H9 (cell line): Measurements from ENCODE around the gene RCOR3. TPM values are rescaled to one million over a fixed set of nuclear protein-coding genes. Genes with fewer than 3 reads are reported as not detected.

Source experiments
- DNase-seq: peaks from one replicate; pipeline ENCODE4 v3.0.0-alpha.2; 2017
- H2AFZ ChIP-seq: one replicate; pipeline ENCODE4 v1.6.1; 2013; ENCODE audit warnings: mild to moderate bottlenecking, low read length, control low read depth, moderate library complexity
- H2AK5ac ChIP-seq: 2 replicates; pipeline ENCODE4 v1.6.1; 2013; ENCODE audit warnings: low read length, control low read depth, mixed read lengths; ENCODE audit not compliant: insufficient read length
- H2BK120ac ChIP-seq: one replicate; pipeline ENCODE4 v1.6.1; 2013; ENCODE audit warnings: low read depth, mild to moderate bottlenecking, low read length, control low read depth, inconsistent platforms; ENCODE audit not compliant: poor library complexity, severe bottlenecking
- H2BK12ac ChIP-seq: 2 replicates; pipeline ENCODE4 v1.6.1; 2013; ENCODE audit warnings: low read length, control low read depth, mixed read lengths, low read depth; ENCODE audit not compliant: insufficient read length
- H2BK15ac ChIP-seq: 2 replicates; pipeline ENCODE4 v1.6.1; 2013; ENCODE audit warnings: low read depth, low read length, control low read depth
- H2BK20ac ChIP-seq: one replicate; pipeline ENCODE4 v1.6.1; 2013; ENCODE audit warnings: low read depth, mild to moderate bottlenecking, low read length, control low read depth, inconsistent platforms; ENCODE audit not compliant: poor library complexity, severe bottlenecking
- H2BK5ac ChIP-seq: 2 replicates; pipeline ENCODE4 v1.6.1; 2013; ENCODE audit warnings: low read length, control low read depth, mixed read lengths; ENCODE audit not compliant: insufficient read length
- H3K14ac ChIP-seq: 2 replicates; pipeline ENCODE4 v1.6.1; 2013; ENCODE audit warnings: low read length, control low read depth; ENCODE audit not compliant: insufficient read depth
- H3K18ac ChIP-seq: 2 replicates; pipeline ENCODE4 v1.6.1; 2013; ENCODE audit warnings: low read depth, mild to moderate bottlenecking, mixed read lengths, low read length, control low read depth; ENCODE audit not compliant: insufficient read length
- H3K23ac ChIP-seq: 2 replicates; pipeline ENCODE4 v1.6.1; 2013; ENCODE audit warnings: low read length, control low read depth, mixed read lengths, low read depth; ENCODE audit not compliant: insufficient read length
- H3K23me2 ChIP-seq: 2 replicates; pipeline ENCODE4 v1.6.1; 2013; ENCODE audit warnings: low read depth, mild to moderate bottlenecking, mixed read lengths, low read length, control low read depth; ENCODE audit not compliant: insufficient read length, poor library complexity, severe bottlenecking
- H3K27ac ChIP-seq: 2 replicates; pipeline ENCODE4 v1.5.1; 2013; ENCODE audit warnings: low read length, control low read depth, mixed read lengths, low read depth; ENCODE audit not compliant: insufficient read length
- H3K27me3 ChIP-seq: 2 replicates; pipeline ENCODE4 v1.6.1; 2013; ENCODE audit warnings: low read length, control low read depth, inconsistent platforms; ENCODE audit not compliant: insufficient read depth
- H3K4ac ChIP-seq: 2 replicates; pipeline ENCODE4 v1.6.1; 2013; ENCODE audit warnings: low read depth, mild to moderate bottlenecking, control low read depth, inconsistent platforms, low read length, moderate library complexity
- H3K4me1 ChIP-seq: 2 replicates; pipeline ENCODE4 v1.6.1; 2013; ENCODE audit warnings: low read length, control low read depth, inconsistent platforms; ENCODE audit not compliant: insufficient read depth
- H3K4me2 ChIP-seq: 2 replicates; pipeline ENCODE4 v1.6.1; 2013; ENCODE audit warnings: low read length, control low read depth, mixed read lengths; ENCODE audit not compliant: insufficient read length, insufficient read depth
- H3K56ac ChIP-seq: 2 replicates; pipeline ENCODE4 v1.6.1; 2013; ENCODE audit warnings: low read depth, mild to moderate bottlenecking, mixed read lengths, low read length, control low read depth; ENCODE audit not compliant: insufficient read length
- H3K79me1 ChIP-seq: 2 replicates; pipeline ENCODE4 v1.6.1; 2013; ENCODE audit warnings: low read depth, mild to moderate bottlenecking, moderate library complexity, low read length, control low read depth, inconsistent platforms; ENCODE audit not compliant: insufficient read depth, poor library complexity, severe bottlenecking
- H3K79me2 ChIP-seq: 2 replicates; pipeline ENCODE4 v1.6.1; 2013; ENCODE audit warnings: low read length, control low read depth, inconsistent platforms; ENCODE audit not compliant: insufficient read depth
- H3K9ac ChIP-seq: 2 replicates; pipeline ENCODE4 v1.6.1; 2013; ENCODE audit warnings: low read length, control low read depth, mixed read lengths; ENCODE audit not compliant: insufficient read length; ENCODE audit errors: extremely low read depth
- H3K9me3 ChIP-seq: one replicate; pipeline ENCODE4 v1.6.1; 2013; ENCODE audit warnings: low read depth, low read length, inconsistent platforms; ENCODE audit not compliant: control insufficient read depth
- H3T11ph ChIP-seq: one replicate; pipeline ENCODE4 v1.6.1; 2013; ENCODE audit warnings: mild to moderate bottlenecking, low read length, control low read depth, inconsistent platforms
- H4K20me1 ChIP-seq: one replicate; pipeline ENCODE4 v1.6.1; 2013; ENCODE audit not compliant: control insufficient read depth, insufficient read length, insufficient read depth
- H4K5ac ChIP-seq: 2 replicates; pipeline ENCODE4 v1.6.1; 2013; ENCODE audit warnings: low read depth, mild to moderate bottlenecking, mixed read lengths, low read length, control low read depth; ENCODE audit not compliant: insufficient read length
- H4K8ac ChIP-seq: replicated peaks from 2 replicates; pipeline ENCODE4 v1.6.1; 2013; ENCODE audit warnings: low read length, control low read depth, mixed read lengths, low read depth; ENCODE audit not compliant: insufficient read length
- H4K91ac ChIP-seq: 2 replicates; pipeline ENCODE4 v1.6.1; 2013; ENCODE audit warnings: low read depth, mild to moderate bottlenecking, moderate library complexity, mixed read lengths, low read length, control low read depth; ENCODE audit not compliant: insufficient read length
- H3K27ac Mint-ChIP-seq, 3 experiments: 2 replicates in 2 of 3; 3 replicates in 1 of 3; pipeline ENCODE4 v1.8.0; 2020 to 2021; ENCODE audit warnings: mixed read lengths in 3 of 3, mild to moderate bottlenecking in 1 of 3, moderate library complexity in 1 of 3
- H3K27me3 Mint-ChIP-seq: 2 replicates; pipeline ENCODE4 v1.8.0; 2021; ENCODE audit warnings: low read depth, mild to moderate bottlenecking, moderate library complexity, mixed read lengths
- H3K36me3 Mint-ChIP-seq, 3 experiments: 2 replicates in 2 of 3; 3 replicates in 1 of 3; pipeline ENCODE4 v1.8.0; 2020 to 2021; ENCODE audit warnings: low read depth in 3 of 3, mixed read lengths in 3 of 3; ENCODE audit not compliant: insufficient read depth in 1 of 3
- H3K4me1 Mint-ChIP-seq, 2 experiments: 2 replicates each; pipeline ENCODE4 v1.8.0; 2020; ENCODE audit warnings: mixed read lengths in 2 of 2
- H3K4me3 Mint-ChIP-seq, 2 experiments: 2 replicates in 1 of 2; 3 replicates in 1 of 2; pipeline ENCODE4 v1.8.0; 2020 to 2021; ENCODE audit warnings: mild to moderate bottlenecking in 2 of 2, mixed read lengths in 2 of 2, moderate library complexity in 1 of 2
- H3K9me3 Mint-ChIP-seq, 2 experiments: 2 replicates in 1 of 2; 3 replicates in 1 of 2; pipeline ENCODE4 v1.8.0; 2020; ENCODE audit warnings: mild to moderate bottlenecking in 2 of 2, mixed read lengths in 2 of 2, moderate library complexity in 1 of 2
- CTCF ChIP-seq: fragments of 200-600 bp; sonication (generic); conservative IDR thresholded peaks from 3 replicates; pipeline ENCODE4 v1.8.0; 2021; ENCODE audit warnings: antibody characterized with exemption, mild to moderate bottlenecking
- WGBS: extraction: QIAGEN DNeasy Blood & Tissue Kit; methylation state at CpG from one replicate; pipeline ENCODE4 v1.1.7; 2013; ENCODE audit warnings: missing lambda C conversion rate, low lambda C conversion rate, mixed read lengths; ENCODE audit not compliant: insufficient read length; ENCODE audit errors: extremely low coverage; 5-methylcytosine and 5-hydroxymethylcytosine counted together
- total RNA-seq: library from RNA; stranded (reverse); gene quantifications from 2 replicates; pipeline ENCODE4 v1.2.1, GENCODE V29; 2021

The RCOR3 gene
- total RNA-seq, 1 experiment from 2014 or later: 37.2 TPM

GRCh38 chr1:211338224-211338620 lies 79.1 kb downstream of the RCOR3 start:
- Histone ChIP-seq H2BK20ac (no peak overlapping the region), H3K79me2 (peaks cover 3% of the 10 kb centered on the region; the same call in 1 of the 2 replicates)
- no peaks in the 10 kb centered on the region for H3K27me3 Mint-ChIP-seq

More at GRCh38 chr1:211338224-211338620, 79.1 kb downstream of the RCOR3 start:
- Mint-ChIP-seq H3K4me1 (peaks cover 26 to 31% of the 10 kb centered on the region in 2 experiments), H3K9me3 (no peaks in the 10 kb centered on the region), H3K4me3 (no peak overlapping the region), H3K36me3 (peaks cover 0 to 3% (median 2%) of the 10 kb centered on the region in 3 experiments; a peak in 1 of 7 replicates), H3K27ac (peak overlapping the region in 1 of 3 experiments; percentile 8; a peak in 1 of 7 replicates)
- Histone ChIP-seq H3K4ac (no peak overlapping the region), H4K20me1 (no peaks in the 10 kb centered on the region), H2BK15ac (no peak overlapping the region), H2BK120ac (no peak overlapping the region), H3K27ac (no peak overlapping the region), H3K27me3 (no peaks in the 10 kb centered on the region), H3K79me1 (peaks cover 2% of the 10 kb centered on the region), H2AK5ac (no peak overlapping the region), H3K9ac (no peak overlapping the region), H3K56ac (no peak overlapping the region), H3K14ac (no peak overlapping the region), H4K91ac (no peak overlapping the region), H2AFZ (no peak overlapping the region), H2BK12ac (no peak overlapping the region), H3K18ac (no peak overlapping the region), H3K9me3 (no peaks in the 10 kb centered on the region), H3K23ac (no peak overlapping the region), H3K4me1 (peaks cover 8% of the 10 kb centered on the region), H2BK5ac (no peak overlapping the region), H3T11ph (no peak overlapping the region), H3K4me2 (no peak overlapping the region), H3K23me2 (no peaks in the 10 kb centered on the region), H4K5ac (no peak overlapping the region), H4K8ac (no peak overlapping the region)
- DNase-seq: no peak
- no peak for TF ChIP-seq CTCF
- WGBS: no CpG with 5 or more reads among the region's 4 CpGs
